Stimulated activated naive CD8-positive, alpha-beta T cell treated with anti-CD3 and anti-CD28 coated beads, Interleukin-15, Interleukin-2, amounts not matched to agents 100 ng/mL and 50 ng/mL, for 24 hours (primary cell): ENCODE data around the gene SORCS2.
"Not testable (repeated sequence)": the region's sequence is repeated elsewhere in the genome, so short reads cannot be mapped to it uniquely, and the experiment has no call there.

Experiments used
- H3K27ac Mint-ChIP-seq: one replicate; pipeline ENCODE4 v1.8.0; 2021; ENCODE audit warnings: mild to moderate bottlenecking, mixed read lengths
- H3K27me3 Mint-ChIP-seq: one replicate; pipeline ENCODE4 v1.8.0; 2021; ENCODE audit warnings: mixed read lengths
- H3K36me3 Mint-ChIP-seq: one replicate; pipeline ENCODE4 v1.8.0; 2021; ENCODE audit warnings: low read depth, mixed read lengths
- H3K4me1 Mint-ChIP-seq: one replicate; pipeline ENCODE4 v1.8.0; 2021; ENCODE audit warnings: low read depth, mixed read lengths
- H3K4me3 Mint-ChIP-seq: one replicate; pipeline ENCODE4 v1.8.0; 2021; ENCODE audit warnings: mild to moderate bottlenecking, mixed read lengths
- H3K9me3 Mint-ChIP-seq: one replicate; pipeline ENCODE4 v1.8.0; 2021; ENCODE audit warnings: mixed read lengths

The SORCS2 gene

DNA sequence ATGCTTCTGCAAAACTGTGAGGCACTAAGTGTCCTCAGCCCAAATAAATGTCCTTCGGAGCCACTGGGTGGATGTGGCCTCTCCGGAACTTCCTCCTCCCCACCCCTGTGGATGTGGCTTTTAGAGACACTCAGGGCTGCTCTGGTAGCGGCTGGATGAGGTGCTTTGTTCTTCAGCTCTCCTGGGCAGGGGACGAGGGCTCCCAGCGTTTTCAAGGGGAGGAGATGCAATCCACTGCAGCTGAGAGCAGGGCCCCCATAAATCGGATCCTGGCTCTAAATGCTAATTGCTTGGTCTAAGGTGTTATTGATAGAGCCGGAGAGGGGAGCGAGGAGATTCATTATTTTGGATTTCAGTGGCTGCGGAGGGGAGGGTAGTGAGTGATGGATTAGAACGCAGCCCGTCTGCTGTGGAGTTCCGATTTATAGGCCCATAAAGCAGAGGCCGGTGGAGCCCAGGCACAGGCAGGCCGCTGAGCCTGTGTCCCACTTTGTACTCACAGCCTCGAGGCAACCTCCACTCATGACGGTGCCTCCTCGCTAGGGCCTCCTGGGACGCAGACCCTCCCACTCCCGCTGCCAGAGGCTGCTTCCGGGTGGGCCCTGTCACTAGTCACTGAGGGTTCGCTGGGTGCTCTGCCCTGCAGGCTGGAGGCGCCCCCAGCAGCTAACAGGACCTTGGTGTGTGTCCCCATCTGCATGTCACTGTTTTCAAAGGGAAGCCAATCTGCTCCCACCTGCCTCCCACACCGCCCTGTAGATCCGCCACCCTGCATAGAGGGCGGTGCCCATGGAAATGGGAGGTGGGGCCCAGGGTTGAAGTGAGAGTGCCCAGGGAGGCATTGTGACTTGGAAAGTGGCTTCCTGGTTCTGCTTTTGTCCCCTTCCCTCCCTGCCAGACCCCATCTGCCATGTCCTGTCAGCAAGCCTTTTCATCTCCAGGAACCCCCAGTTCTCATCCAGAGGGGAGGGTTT, 377.8 kb downstream of the SORCS2 start:
- no peaks in the 10 kb centered on the region for H3K36me3 Mint-ChIP-seq
- no peak overlapping the region for H3K27ac Mint-ChIP-seq
- H3K4me1 Mint-ChIP-seq: no peaks in the 10 kb centered on the region
- no peaks in the 10 kb centered on the region for H3K9me3 Mint-ChIP-seq
- no peaks in the 10 kb centered on the region for H3K27me3 Mint-ChIP-seq
- H3K4me3 Mint-ChIP-seq: no peak overlapping the region

- Mint-ChIP-seq H3K9me3 (peaks cover 6% of the 10 kb centered on the region), H3K36me3 (no peaks in the 10 kb centered on the region), H3K27ac (no peak overlapping the region), H3K27me3 (no peaks in the 10 kb centered on the region), H3K4me1 (no peaks in the 10 kb centered on the region), H3K4me3 (no peak overlapping the region)
These were observed 378.7 kb downstream of the SORCS2 start for GRCh38 chr4:7571001-7571400.

- no peak overlapping the region for H3K4me3 Mint-ChIP-seq
- H3K9me3 Mint-ChIP-seq: peaks cover 13% of the 10 kb centered on the region
- no peak overlapping the region for H3K27ac Mint-ChIP-seq
- no peaks in the 10 kb centered on the region for H3K27me3 Mint-ChIP-seq
- H3K4me1 Mint-ChIP-seq: no peaks in the 10 kb centered on the region
- H3K36me3 Mint-ChIP-seq: no peaks in the 10 kb centered on the region
These were observed 379.4 kb downstream of the SORCS2 start for GRCh38 chr4:7571701-7572100.

GRCh38 chr4:7572894-7573293, 380.6 kb downstream of the SORCS2 start:
- Mint-ChIP-seq H3K27me3 (no peaks in the 10 kb centered on the region), H3K36me3 (no peaks in the 10 kb centered on the region), H3K4me1 (no peaks in the 10 kb centered on the region), H3K27ac (no peak overlapping the region), H3K4me3 (no peak overlapping the region), H3K9me3 (peaks cover 20% of the 10 kb centered on the region)

DNA sequence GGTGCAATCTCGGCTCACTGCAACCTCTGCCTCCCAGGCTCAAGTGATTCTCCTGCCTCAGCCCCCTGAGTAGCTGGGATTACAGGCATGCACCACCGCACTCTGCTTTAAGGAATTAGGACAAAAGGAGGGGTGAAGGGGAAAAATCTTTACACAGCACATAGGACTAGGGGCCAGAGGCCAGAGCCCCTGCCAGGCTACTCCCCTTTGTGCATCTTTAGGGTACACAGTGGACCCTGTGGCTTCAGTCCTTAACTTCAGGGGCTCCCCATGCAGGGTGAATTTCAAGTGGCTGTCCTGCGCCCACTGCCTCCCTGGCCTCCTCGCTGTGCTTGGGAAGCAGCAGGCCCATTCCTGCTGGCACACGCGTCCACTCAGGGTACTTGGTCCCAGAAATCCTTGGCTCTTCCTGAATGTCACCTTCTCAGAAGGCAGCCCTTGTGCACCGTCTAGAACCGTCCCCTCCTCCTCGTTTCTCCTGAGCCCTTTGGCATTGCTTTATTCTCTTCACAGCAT, 381.3 kb downstream of the SORCS2 start:
- Mint-ChIP-seq H3K9me3 (peaks cover 24% of the 10 kb centered on the region), H3K27ac (no peak overlapping the region), H3K36me3 (no peaks in the 10 kb centered on the region), H3K4me3 (no peak overlapping the region), H3K4me1 (no peaks in the 10 kb centered on the region), H3K27me3 (no peaks in the 10 kb centered on the region)

DNA sequence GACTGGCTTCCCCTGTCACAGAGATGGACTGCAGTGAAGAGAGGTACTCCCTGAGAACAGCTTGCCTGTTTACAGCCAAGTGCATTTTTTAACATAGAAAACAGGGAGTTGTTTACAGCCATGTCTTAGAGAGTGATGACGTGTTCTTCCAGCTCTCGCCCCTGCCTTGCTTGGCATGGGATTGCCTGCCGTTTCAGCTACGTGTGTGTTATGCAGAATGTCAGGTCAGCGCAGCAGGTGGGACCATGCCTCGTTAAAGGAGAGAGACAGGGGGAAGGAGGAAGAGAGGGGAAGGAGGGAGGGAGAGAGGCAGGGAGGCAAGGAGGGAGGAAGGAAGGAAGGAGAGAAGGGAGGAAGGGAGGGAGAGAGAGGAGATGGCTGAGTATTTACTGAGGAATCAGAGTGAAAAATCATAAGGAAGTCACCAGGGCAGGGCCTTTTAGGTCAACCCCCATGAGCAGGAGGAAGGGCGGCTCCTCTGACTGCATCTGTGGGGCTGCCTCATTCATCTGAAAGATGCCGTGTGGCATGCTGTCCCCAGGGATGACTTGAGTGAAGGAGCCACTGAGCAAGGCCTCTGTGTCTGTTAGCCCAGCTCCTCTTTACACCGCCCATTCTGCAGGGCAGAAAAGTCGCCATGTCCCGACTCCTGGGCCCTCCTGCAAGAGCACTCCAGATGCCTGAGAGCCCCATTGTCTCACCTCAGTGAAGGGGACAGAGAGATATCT, 382.1 kb downstream of the SORCS2 start:
- H3K27ac Mint-ChIP-seq: no peak overlapping the region
- H3K9me3 Mint-ChIP-seq: peaks cover 29% of the 10 kb centered on the region
- H3K36me3 Mint-ChIP-seq: no peaks in the 10 kb centered on the region
- H3K27me3 Mint-ChIP-seq: no peaks in the 10 kb centered on the region
- no peaks in the 10 kb centered on the region for H3K4me1 Mint-ChIP-seq
- H3K4me3 Mint-ChIP-seq: no peak overlapping the region

GRCh38 chr4:7575426-7575825, 383.1 kb downstream of the SORCS2 start:
- H3K27me3 Mint-ChIP-seq: no peaks in the 10 kb centered on the region
- no peaks in the 10 kb centered on the region for H3K4me1 Mint-ChIP-seq
- H3K9me3 Mint-ChIP-seq: peaks cover 33% of the 10 kb centered on the region
- H3K27ac Mint-ChIP-seq: no peak overlapping the region
- H3K4me3 Mint-ChIP-seq: no peak overlapping the region
- no peaks in the 10 kb centered on the region for H3K36me3 Mint-ChIP-seq

GRCh38 chr4:7577361-7578039, 385.2 kb downstream of the SORCS2 start:
- H3K4me1 Mint-ChIP-seq, H3K4me3 Mint-ChIP-seq, H3K27ac Mint-ChIP-seq, H3K27me3 Mint-ChIP-seq, H3K36me3 Mint-ChIP-seq: not testable (repeated sequence)
- peaks cover 36% of the 10 kb centered on the region for H3K9me3 Mint-ChIP-seq

DNA sequence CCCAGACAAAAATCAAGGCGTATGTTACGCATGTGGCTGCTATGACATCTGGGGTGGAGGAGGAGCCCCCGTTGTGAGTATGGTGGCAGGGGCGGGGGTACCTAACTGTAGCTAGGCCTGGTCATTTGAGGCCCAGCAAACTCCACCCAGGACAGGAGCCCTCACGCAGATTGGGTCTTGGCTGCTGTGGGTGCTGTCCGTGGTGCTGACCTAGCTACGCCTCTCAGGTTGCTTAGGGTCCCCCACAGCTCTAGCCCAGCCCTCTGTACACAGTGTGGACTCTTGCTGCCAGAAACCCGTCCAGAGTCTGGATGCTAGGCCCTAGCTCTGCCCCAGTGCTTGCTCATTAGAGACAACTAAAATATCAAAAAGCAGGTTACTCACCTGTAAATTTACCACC, 389.1 kb downstream of the SORCS2 start:
- Mint-ChIP-seq H3K9me3 (peaks cover 26% of the 10 kb centered on the region), H3K36me3 (no peaks in the 10 kb centered on the region), H3K4me1 (no peaks in the 10 kb centered on the region), H3K4me3 (no peak overlapping the region), H3K27ac (no peak overlapping the region), H3K27me3 (no peaks in the 10 kb centered on the region)

- H3K4me3 Mint-ChIP-seq: no peak overlapping the region
- no peaks in the 10 kb centered on the region for H3K36me3 Mint-ChIP-seq
- no peak overlapping the region for H3K27ac Mint-ChIP-seq
- peaks cover 16% of the 10 kb centered on the region for H3K9me3 Mint-ChIP-seq
- H3K4me1 Mint-ChIP-seq: no peaks in the 10 kb centered on the region
- H3K27me3 Mint-ChIP-seq: no peaks in the 10 kb centered on the region
These were observed 390.2 kb downstream of the SORCS2 start for GRCh38 chr4:7582313-7583097.

GRCh38 chr4:7584098-7584497, 391.8 kb downstream of the SORCS2 start:
- Mint-ChIP-seq H3K4me1 (no peaks in the 10 kb centered on the region), H3K27ac (no peak overlapping the region), H3K27me3 (peaks cover 9% of the 10 kb centered on the region), H3K36me3 (no peaks in the 10 kb centered on the region), H3K4me3 (no peak overlapping the region), H3K9me3 (peaks cover 8% of the 10 kb centered on the region)

- H3K27me3 Mint-ChIP-seq: peaks cover 12% of the 10 kb centered on the region
- H3K4me3 Mint-ChIP-seq: no peak overlapping the region
- H3K4me1 Mint-ChIP-seq: no peaks in the 10 kb centered on the region
- H3K27ac Mint-ChIP-seq: no peak overlapping the region
- H3K9me3 Mint-ChIP-seq: peaks cover 4% of the 10 kb centered on the region
- H3K36me3 Mint-ChIP-seq: no peaks in the 10 kb centered on the region
These were observed 392.3 kb downstream of the SORCS2 start for GRCh38 chr4:7584606-7585159.

DNA sequence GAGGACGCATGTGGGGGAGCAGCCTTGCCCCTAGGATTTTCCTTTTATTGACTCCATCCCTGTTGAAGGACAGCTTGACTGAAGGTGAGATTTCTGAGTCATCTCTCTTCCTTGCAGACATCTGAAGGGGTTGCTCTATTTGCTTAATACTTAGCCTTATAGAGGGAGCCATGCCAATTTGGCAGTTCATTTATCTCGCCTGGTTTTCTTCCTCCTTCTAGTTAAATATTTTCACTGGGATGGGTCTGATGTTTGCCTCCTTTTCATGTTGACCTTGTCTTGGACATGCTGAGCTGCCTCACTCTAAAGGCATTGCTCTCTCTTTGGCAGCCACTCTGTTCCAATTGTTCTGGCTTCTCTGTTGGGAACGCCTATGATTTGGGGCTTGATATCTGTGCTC, 393.4 kb downstream of the SORCS2 start:
- H3K36me3 Mint-ChIP-seq: no peaks in the 10 kb centered on the region
- H3K4me3 Mint-ChIP-seq: no peak overlapping the region
- H3K9me3 Mint-ChIP-seq: no peaks in the 10 kb centered on the region

More for the DNA sequence above, 393.4 kb downstream of the SORCS2 start:
- Mint-ChIP-seq H3K27ac (no peak overlapping the region), H3K4me1 (no peaks in the 10 kb centered on the region), H3K27me3 (peaks cover 14% of the 10 kb centered on the region)
